Measurements from ENCODE around the gene LEP.
"Not testable (repeated sequence)": the region's sequence is repeated elsewhere in the genome, so short reads cannot be mapped to it uniquely, and the experiment has no call there.

The LEP gene

GRCh38 chr7:128233471-128233870, 7.6 kb upstream of the LEP start:
- TF ChIP-seq CTCF (IDR thresholded peaks at IDR 0.05; ENCODE audit: unreplicated experiment in 3 of 3), result no peak
- no peaks in the 10 kb centered on the region for H3K36me3 Mint-ChIP-seq (ENCODE audit: low read depth)
- no peak overlapping the region for H3K27ac Mint-ChIP-seq
- H3K27me3 Mint-ChIP-seq (ENCODE audit: low read depth), result peaks cover 7% of the 10 kb centered on the region
- peaks cover 5% of the 10 kb centered on the region for H3K9me3 Mint-ChIP-seq
- H3K4me3 Mint-ChIP-seq, result no peak overlapping the region
- no peaks in the 10 kb centered on the region for H3K4me1 Mint-ChIP-seq

GRCh38 chr7:128234476-128235026, 6.5 kb upstream of the LEP start:
- peaks cover 14% of the 10 kb centered on the region for H3K9me3 Mint-ChIP-seq
- H3K4me3 Mint-ChIP-seq, result no peak overlapping the region
- H3K27me3 Mint-ChIP-seq (ENCODE audit: low read depth), result peaks cover 7% of the 10 kb centered on the region
- H3K4me1 Mint-ChIP-seq, result no peaks in the 10 kb centered on the region
- no peaks in the 10 kb centered on the region for H3K36me3 Mint-ChIP-seq (ENCODE audit: low read depth)
- no peak for TF ChIP-seq CTCF (IDR thresholded peaks at IDR 0.05; ENCODE audit: unreplicated experiment in 3 of 3)
- no peak overlapping the region for H3K27ac Mint-ChIP-seq

- no peak for TF ChIP-seq CTCF (IDR thresholded peaks at IDR 0.05; ENCODE audit: unreplicated experiment in 3 of 3)
- Mint-ChIP-seq H3K27me3 (ENCODE audit: low read depth) (peaks cover 7% of the 10 kb centered on the region), H3K27ac (no peak overlapping the region), H3K4me3 (no peak overlapping the region), H3K4me1 (no peaks in the 10 kb centered on the region), H3K36me3 (ENCODE audit: low read depth) (no peaks in the 10 kb centered on the region), H3K9me3 (peaks cover 20% of the 10 kb centered on the region)
Observed at GRCh38 chr7:128235471-128235870, 5.6 kb upstream of the LEP start.

GRCh38 chr7:128236924-128237586, 4.0 kb upstream of the LEP start:
- Mint-ChIP-seq H3K4me1 (no peaks in the 10 kb centered on the region), H3K4me3 (no peak overlapping the region), H3K27me3 (ENCODE audit: low read depth) (peaks cover 7% of the 10 kb centered on the region), H3K27ac (no peak overlapping the region), H3K9me3 (peaks cover 20% of the 10 kb centered on the region), H3K36me3 (ENCODE audit: low read depth) (no peaks in the 10 kb centered on the region)
- no peak for TF ChIP-seq CTCF (IDR thresholded peaks at IDR 0.05; ENCODE audit: unreplicated experiment in 3 of 3)

- not testable (repeated sequence) for H3K27ac Mint-ChIP-seq; H3K4me3 Mint-ChIP-seq; H3K36me3 Mint-ChIP-seq (ENCODE audit: low read depth); H3K4me1 Mint-ChIP-seq; H3K27me3 Mint-ChIP-seq (ENCODE audit: low read depth)
- peaks cover 20% of the 10 kb centered on the region for H3K9me3 Mint-ChIP-seq
Observed at GRCh38 chr7:128239146-128239545, 1.9 kb upstream of the LEP start.

GRCh38 chr7:128242661-128243060, 1.6 kb downstream of the LEP start:
- Mint-ChIP-seq H3K4me3 (no peak overlapping the region), H3K9me3 (peaks cover 20% of the 10 kb centered on the region), H3K4me1 (peaks cover 6% of the 10 kb centered on the region), H3K27ac (no peak overlapping the region), H3K36me3 (ENCODE audit: low read depth) (no peaks in the 10 kb centered on the region), H3K27me3 (ENCODE audit: low read depth) (peaks cover 8% of the 10 kb centered on the region)
- no peak for TF ChIP-seq CTCF (IDR thresholded peaks at IDR 0.05; ENCODE audit: unreplicated experiment in 3 of 3)
